Mesenchymal stem cell (in vitro differentiated cells and primary cell): ENCODE results near the gene MCCC1.
"Not testable (repeated sequence)": the region's sequence is repeated elsewhere in the genome, so short reads cannot be mapped to it uniquely, and the experiment has no call there.

Source experiments
- DNase-seq: peaks from one replicate; pipeline ENCODE4 v3.0.0-alpha.2; 2013
- H2AFZ ChIP-seq: one replicate; pipeline ENCODE4 v1.6.1; 2013; ENCODE audit warnings: low read depth, mild to moderate bottlenecking, control low read depth, inconsistent platforms, low read length, moderate library complexity
- H2AK5ac ChIP-seq: 2 replicates; pipeline ENCODE4 v1.6.1; 2013; ENCODE audit warnings: low read length, moderate library complexity, mild to moderate bottlenecking, inconsistent platforms; ENCODE audit not compliant: severe bottlenecking
- H2BK120ac ChIP-seq: one replicate; pipeline ENCODE4 v1.6.1; 2013; ENCODE audit warnings: low read depth, mild to moderate bottlenecking, inconsistent platforms, low read length, moderate library complexity
- H2BK12ac ChIP-seq, 2 experiments: one replicate each; pipeline ENCODE4 v1.6.1; 2013; ENCODE audit warnings: inconsistent platforms in 2 of 2, low read length in 2 of 2, mild to moderate bottlenecking in 2 of 2, moderate library complexity in 2 of 2, control low read depth in 1 of 2
- H2BK15ac ChIP-seq: one replicate; pipeline ENCODE4 v1.6.1; 2013; ENCODE audit warnings: mild to moderate bottlenecking, low read depth, inconsistent platforms; ENCODE audit not compliant: poor library complexity, severe bottlenecking
- H2BK5ac ChIP-seq: 2 replicates; pipeline ENCODE4 v1.6.1; 2013; ENCODE audit warnings: low read depth, mild to moderate bottlenecking, low read length, control low read depth, inconsistent platforms; ENCODE audit not compliant: poor library complexity, severe bottlenecking
- H3K14ac ChIP-seq, 2 experiments: one replicate each; pipeline ENCODE4 v1.6.1; 2013; ENCODE audit warnings: inconsistent platforms in 2 of 2, low read length in 2 of 2, control low read depth in 1 of 2, mild to moderate bottlenecking in 1 of 2, moderate library complexity in 1 of 2
- H3K18ac ChIP-seq, 2 experiments: one replicate each; pipeline ENCODE4 v1.6.1; 2013; ENCODE audit warnings: inconsistent platforms in 2 of 2, low read length in 2 of 2, control low read depth in 1 of 2, low read depth in 1 of 2, mild to moderate bottlenecking in 1 of 2
- H3K23ac ChIP-seq, 2 experiments: one replicate each; pipeline ENCODE4 v1.6.1; 2013; ENCODE audit warnings: inconsistent platforms in 2 of 2, low read length in 2 of 2, mild to moderate bottlenecking in 2 of 2, moderate library complexity in 2 of 2, control low read depth in 1 of 2
- H3K27ac ChIP-seq: 2 replicates; pipeline ENCODE4 v1.5.1; 2013; ENCODE audit warnings: mild to moderate bottlenecking, moderate library complexity, low read length, control low read depth, inconsistent platforms; ENCODE audit not compliant: poor library complexity, severe bottlenecking
- H3K27me3 ChIP-seq, 2 experiments: 2 replicates each; pipeline versions ENCODE4 v1.6.1 to v1.7.0; 2013; ENCODE audit warnings: low read length in 2 of 2, mild to moderate bottlenecking in 2 of 2, moderate library complexity in 2 of 2, control low read depth in 1 of 2, inconsistent platforms in 1 of 2; ENCODE audit not compliant: control insufficient read depth in 1 of 2, insufficient read depth in 1 of 2
- H3K36me3 ChIP-seq, 2 experiments: 2 replicates each; pipeline versions ENCODE4 v1.6.1 to v1.7.0; 2013; ENCODE audit warnings: low read length in 2 of 2, control low read depth in 1 of 2, inconsistent platforms in 1 of 2, low read depth in 1 of 2, mild to moderate bottlenecking in 1 of 2; ENCODE audit not compliant: insufficient read depth in 2 of 2, control insufficient read depth in 1 of 2
- H3K4ac ChIP-seq, 2 experiments: one replicate each; pipeline ENCODE4 v1.6.1; 2013; ENCODE audit warnings: inconsistent platforms in 2 of 2, low read length in 2 of 2, mild to moderate bottlenecking in 2 of 2, moderate library complexity in 2 of 2, control low read depth in 1 of 2, low read depth in 1 of 2
- H3K4me1 ChIP-seq: 2 replicates; pipeline ENCODE4 v1.6.1; 2013; ENCODE audit warnings: low read depth, low read length, control low read depth; ENCODE audit not compliant: control insufficient read depth, insufficient read depth
- H3K4me2 ChIP-seq: 2 replicates; pipeline ENCODE4 v1.6.1; 2013; ENCODE audit warnings: low read length, mild to moderate bottlenecking, inconsistent platforms; ENCODE audit not compliant: poor library complexity, severe bottlenecking
- H3K4me3 ChIP-seq, 2 experiments: 2 replicates each; pipeline versions ENCODE4 v1.5.1 to v1.7.0; 2013; ENCODE audit warnings: low read length in 2 of 2, mild to moderate bottlenecking in 2 of 2, control low read depth in 1 of 2, low read depth in 1 of 2; ENCODE audit not compliant: insufficient read depth in 1 of 2
- H3K79me1 ChIP-seq: replicated peaks from 2 replicates; pipeline ENCODE4 v1.6.1; 2013; ENCODE audit warnings: mild to moderate bottlenecking, control low read depth, low read length, inconsistent platforms; ENCODE audit not compliant: poor library complexity, severe bottlenecking
- H3K9ac ChIP-seq: 2 replicates; pipeline ENCODE4 v1.7.0; 2013; ENCODE audit warnings: mild to moderate bottlenecking, low read length, moderate library complexity
- H3K9me3 ChIP-seq: 2 replicates; pipeline ENCODE4 v1.7.0; 2013; ENCODE audit warnings: mild to moderate bottlenecking, low read length; ENCODE audit not compliant: control insufficient read depth
- H4K8ac ChIP-seq: one replicate; pipeline ENCODE4 v1.6.1; 2013; ENCODE audit warnings: inconsistent platforms, mild to moderate bottlenecking, low read length, moderate library complexity
- H4K91ac ChIP-seq: one replicate; pipeline ENCODE4 v1.6.1; 2013; ENCODE audit warnings: mild to moderate bottlenecking, low read length, inconsistent platforms
- WGBS: methylation state at CpG from one replicate; pipeline ENCODE4 v1.1.7; 2013; ENCODE audit warnings: mixed read lengths; 5-methylcytosine and 5-hydroxymethylcytosine counted together

The MCCC1 gene

GRCh38 chr3:183070892-183071291 is 28.4 kb downstream of the MCCC1 start:
- Histone ChIP-seq H2AFZ (no peak overlapping the region), H2BK12ac (no peak overlapping the region), H3K4me1 (no peaks in the 10 kb centered on the region), H3K27ac (no peak overlapping the region), H3K9me3 (no peaks in the 10 kb centered on the region), H2BK15ac (no peak overlapping the region), H4K8ac (no peak overlapping the region), H3K36me3 (peaks cover 4 to 51% of the 10 kb centered on the region in 2 experiments), H3K79me1 (peaks cover 2% of the 10 kb centered on the region), H2AK5ac (no peak overlapping the region), H3K4me2 (no peak overlapping the region), H3K14ac (no peak overlapping the region), H2BK120ac (no peak overlapping the region), H3K23ac (no peak overlapping the region), H3K9ac (no peak overlapping the region), H3K27me3 (no peaks in the 10 kb centered on the region), H2BK5ac (no peak overlapping the region), H3K18ac (no peak overlapping the region), H4K91ac (no peak overlapping the region), H3K4ac (no peak overlapping the region), H3K4me3 (no peak overlapping the region)
- WGBS, result 100% methylated on average over 6 of the region's 6 CpGs
- DNase-seq, result no peak

DNA sequence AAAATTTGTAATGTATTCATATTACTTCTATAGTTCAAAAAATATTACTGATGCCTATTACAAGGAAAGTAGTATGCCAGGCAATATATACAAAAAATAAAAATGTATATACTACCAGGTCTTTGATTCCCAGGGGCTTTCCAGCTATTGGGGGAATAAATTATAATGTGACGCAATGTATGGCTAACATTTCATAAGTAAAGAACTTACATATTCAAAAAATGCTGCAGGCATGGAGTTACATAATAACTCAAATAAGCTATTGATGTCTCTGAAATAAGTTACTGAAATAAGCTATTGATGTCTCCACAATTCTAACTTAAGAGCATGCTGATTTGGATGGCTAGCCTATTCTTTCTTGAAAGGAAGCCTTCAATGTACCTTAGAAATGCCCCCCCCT is 30.2 kb downstream of the MCCC1 start:
- H3K4ac ChIP-seq, result no peak overlapping the region
- no CpG with 5 or more reads among the region's 1 CpG for WGBS

GRCh38 chr3:183066891-183067290 is 32.4 kb downstream of the MCCC1 start:
- H2BK15ac ChIP-seq, H3K9ac ChIP-seq, H2BK12ac ChIP-seq, H3K18ac ChIP-seq, H2BK5ac ChIP-seq, H3K9me3 ChIP-seq, H3K27ac ChIP-seq, H4K91ac ChIP-seq, H3K79me1 ChIP-seq, DNase-seq, H3K14ac ChIP-seq, H2AK5ac ChIP-seq, H2AFZ ChIP-seq, H2BK120ac ChIP-seq, H4K8ac ChIP-seq, H3K4me1 ChIP-seq, H3K4me3 ChIP-seq, H3K4me2 ChIP-seq, H3K27me3 ChIP-seq, H3K23ac ChIP-seq, H3K4ac ChIP-seq: not testable (repeated sequence)
- WGBS, result no CpG with 5 or more reads among the region's 2 CpGs
- peaks cover 8 to 59% of the 10 kb centered on the region in 2 experiments for H3K36me3 ChIP-seq

More for the DNA sequence above, 30.2 kb downstream of the MCCC1 start:
- Histone ChIP-seq H3K23ac (no peak overlapping the region), H3K4me3 (no peak overlapping the region), H3K27ac (no peak overlapping the region), H2BK5ac (no peak overlapping the region), H2BK12ac (no peak overlapping the region), H2AFZ (no peak overlapping the region), H4K8ac (no peak overlapping the region), H3K36me3 (peaks cover 9 to 59% of the 10 kb centered on the region in 2 experiments), H3K79me1 (no peaks in the 10 kb centered on the region), H3K14ac (no peak overlapping the region), H3K4me1 (no peaks in the 10 kb centered on the region), H2BK15ac (no peak overlapping the region), H4K91ac (no peak overlapping the region), H2AK5ac (no peak overlapping the region), H3K9me3 (no peaks in the 10 kb centered on the region), H3K9ac (no peak overlapping the region), H3K18ac (no peak overlapping the region), H3K4me2 (no peak overlapping the region), H2BK120ac (no peak overlapping the region), H3K27me3 (no peaks in the 10 kb centered on the region)
- no peak for DNase-seq

- Histone ChIP-seq H3K27me3 (no peaks in the 10 kb centered on the region), H3K9ac (no peak overlapping the region), H4K91ac (no peak overlapping the region), H2AFZ (no peak overlapping the region), H3K4me1 (peaks cover 2% of the 10 kb centered on the region), H3K4me3 (no peak overlapping the region), H3K4me2 (no peak overlapping the region), H3K27ac (no peak overlapping the region), H3K9me3 (no peaks in the 10 kb centered on the region), H3K23ac (no peak overlapping the region), H2BK120ac (no peak overlapping the region), H4K8ac (no peak overlapping the region), H3K14ac (no peak overlapping the region), H3K4ac (no peak overlapping the region), H2BK12ac (no peak overlapping the region), H3K36me3 (peaks cover 5 to 36% of the 10 kb centered on the region in 2 experiments), H2BK5ac (no peak overlapping the region), H3K18ac (no peak overlapping the region), H2BK15ac (no peak overlapping the region), H3K79me1 (no peaks in the 10 kb centered on the region), H2AK5ac (no peak overlapping the region)
- 94% methylated on average over 36 of the region's 36 CpGs for WGBS
- DNase-seq, result no peak
These were observed 34.8 kb downstream of the MCCC1 start for GRCh38 chr3:183064475-183064874.
